NOMO-1 (cell line): Measurements from ENCODE around the gene PLA2G4E.

Source experiments
- DNase-seq, 2 experiments: peaks; one replicate each; lab custom pipeline; 2025; ENCODE audit not compliant: unreplicated experiment in 2 of 2; lab: John Stamatoyannopoulos, UW

Gene PLA2G4E

DNA sequence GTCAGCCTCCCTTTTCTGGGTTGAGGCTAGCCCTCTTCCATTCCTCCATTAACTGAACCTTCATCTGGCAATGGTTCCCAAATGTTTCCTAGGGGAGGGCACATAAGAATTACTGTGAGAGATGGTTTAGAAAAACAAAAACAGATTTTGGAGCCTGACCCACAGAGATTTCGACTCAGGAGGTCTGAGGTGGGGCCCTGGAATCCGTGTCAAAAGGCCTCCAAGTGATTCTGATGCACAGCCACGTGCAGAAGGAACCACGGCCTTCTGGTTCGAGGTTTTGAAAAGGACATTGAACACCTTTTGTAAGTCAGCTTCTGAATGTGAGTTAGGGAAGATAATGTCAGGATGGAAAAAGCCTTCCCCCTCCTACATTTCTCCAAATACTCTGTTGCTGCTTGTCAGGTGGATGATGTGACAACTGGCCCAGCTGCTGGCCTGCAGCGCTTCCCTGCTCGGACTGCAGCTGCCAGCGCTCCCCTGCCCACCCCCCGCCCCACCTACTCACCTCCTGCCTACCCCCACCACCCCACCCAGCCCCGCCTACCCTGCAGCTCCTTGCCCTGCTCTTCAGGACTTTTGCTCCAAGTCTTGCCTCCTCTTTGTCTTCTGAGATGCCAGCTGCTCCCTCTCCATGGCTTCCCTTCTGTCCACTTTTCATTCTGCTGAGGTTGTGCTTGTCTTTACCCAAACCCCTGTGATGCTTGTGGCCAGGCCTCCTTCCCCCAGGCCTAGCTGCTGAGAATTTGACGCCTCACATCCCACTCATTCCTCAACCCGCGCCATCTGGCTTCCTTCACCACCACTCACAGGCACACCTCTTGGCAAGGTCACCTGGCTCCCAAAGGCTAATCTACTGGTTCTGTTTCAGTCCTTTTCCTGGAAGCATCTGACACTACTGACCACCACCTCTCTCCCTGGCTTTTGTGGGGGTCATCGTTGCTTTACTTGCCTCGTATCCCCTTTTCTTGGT is 55.1 kb downstream of the PLA2G4E start:
- DNase-seq = no peak

DNA sequence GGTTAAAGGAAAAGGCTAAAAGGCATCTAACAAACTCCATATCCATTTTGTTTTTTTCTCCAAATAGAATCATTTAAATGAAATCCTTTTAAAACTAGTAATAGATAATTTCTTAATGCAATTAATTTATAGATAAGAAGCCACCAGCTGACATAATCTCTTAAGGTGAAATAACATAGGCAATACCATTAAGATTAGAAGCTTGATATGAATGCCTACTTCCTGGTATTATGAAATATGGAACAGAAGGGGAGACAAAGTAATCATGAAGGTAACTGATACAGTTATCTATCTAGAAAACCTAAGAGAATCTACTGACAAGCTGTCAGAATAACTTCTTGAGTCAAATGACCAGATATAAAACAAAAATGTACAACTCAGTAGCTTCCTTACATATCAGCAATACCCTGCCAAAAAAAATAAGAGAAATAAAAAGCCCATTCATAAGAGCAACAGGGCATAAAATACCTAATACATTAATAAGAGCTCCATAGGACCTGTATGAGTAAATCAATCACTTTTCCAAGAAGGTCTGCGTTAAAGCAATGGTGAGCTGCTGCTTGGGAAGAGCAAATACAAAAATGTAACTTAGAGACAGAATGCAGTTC is 59.1 kb downstream of the PLA2G4E start:
- DNase-seq = no peak

DNA sequence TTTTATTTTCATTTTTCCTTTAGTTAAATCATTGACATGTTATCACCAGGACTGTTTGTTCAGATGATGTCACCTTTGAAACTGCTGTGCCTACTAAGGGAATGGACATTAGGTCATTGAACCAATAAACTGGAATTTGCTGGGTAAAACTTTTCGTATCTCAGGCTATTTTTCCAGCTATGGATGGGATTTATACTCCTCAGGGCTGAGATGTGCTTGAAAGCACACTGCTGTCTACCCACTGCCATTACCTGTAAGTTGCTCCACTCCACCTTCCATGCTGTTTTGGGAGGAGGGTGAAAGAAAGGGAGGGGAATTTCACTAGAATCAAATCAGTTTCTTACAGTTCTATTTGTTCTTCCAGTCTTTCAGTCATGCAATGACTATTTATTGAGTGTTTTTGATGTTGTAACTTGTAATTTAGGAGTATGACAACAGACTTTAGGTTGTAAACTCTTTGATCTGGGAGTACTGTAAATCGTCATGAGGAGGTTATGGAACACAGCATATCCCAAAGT is 59.8 kb downstream of the PLA2G4E start:
- no peak for DNase-seq

DNA sequence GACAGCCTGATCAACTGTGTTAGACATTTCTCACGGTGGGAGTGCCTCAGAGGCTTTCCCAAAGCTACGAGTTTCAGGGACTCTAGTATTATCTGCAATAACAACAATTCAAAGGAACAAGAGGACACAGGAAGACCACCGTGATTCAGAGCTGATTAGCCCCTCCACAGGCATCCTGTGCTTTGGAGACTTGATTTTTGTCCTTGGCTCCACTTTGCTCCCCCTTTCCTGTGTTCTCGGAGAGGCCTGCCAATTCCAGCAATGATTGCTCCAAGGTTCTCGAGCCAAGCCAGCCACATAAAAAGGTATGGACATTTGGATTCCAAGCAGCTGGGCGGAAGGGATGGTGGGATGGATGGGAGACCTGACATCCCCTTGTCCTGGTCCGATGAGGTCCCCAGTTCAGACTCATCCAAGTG is 62.8 kb downstream of the PLA2G4E start:
- DNase-seq = no peak

DNA sequence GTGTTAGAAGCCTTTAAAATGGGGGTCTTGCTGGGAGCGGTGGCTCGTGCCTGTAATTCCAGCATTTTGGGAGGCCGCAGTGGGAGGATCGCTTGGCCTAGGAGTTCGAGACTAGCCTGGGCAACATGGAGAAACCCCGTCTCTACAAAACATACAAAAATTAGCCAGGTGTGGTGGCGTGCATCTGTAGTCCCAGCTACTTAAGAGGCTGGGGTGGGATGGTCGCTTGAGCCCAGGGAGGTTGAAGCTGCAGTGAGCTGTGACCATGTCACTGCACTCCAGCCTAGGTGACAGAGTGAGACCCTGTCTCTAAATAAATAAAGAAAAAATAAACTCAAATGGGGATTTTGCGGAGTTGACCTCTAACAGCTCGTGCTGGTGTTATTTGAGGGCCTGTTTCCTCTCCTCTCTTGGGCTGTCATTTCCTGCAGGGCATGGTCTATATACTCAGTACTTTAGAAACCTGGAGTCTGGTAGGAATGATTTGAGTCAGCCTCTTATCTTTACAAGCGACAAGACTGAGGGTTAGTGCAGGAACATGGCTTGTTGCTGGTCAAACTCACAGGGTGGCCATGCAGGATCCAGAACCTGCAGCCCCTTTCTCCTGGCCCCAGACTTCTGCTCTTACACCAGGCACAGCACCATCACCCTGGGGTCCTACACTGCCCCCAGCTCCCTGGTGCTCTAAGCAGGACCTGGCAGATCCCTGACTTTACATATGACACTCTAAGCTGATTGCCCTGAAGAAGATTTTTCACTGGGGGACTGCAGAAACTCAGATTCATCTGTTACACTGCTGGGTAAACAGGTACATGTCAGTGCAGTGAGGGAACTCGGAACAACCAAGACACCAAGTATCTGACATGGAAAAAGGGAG is 63.6 kb downstream of the PLA2G4E start:
- DNase-seq = no peak

DNA sequence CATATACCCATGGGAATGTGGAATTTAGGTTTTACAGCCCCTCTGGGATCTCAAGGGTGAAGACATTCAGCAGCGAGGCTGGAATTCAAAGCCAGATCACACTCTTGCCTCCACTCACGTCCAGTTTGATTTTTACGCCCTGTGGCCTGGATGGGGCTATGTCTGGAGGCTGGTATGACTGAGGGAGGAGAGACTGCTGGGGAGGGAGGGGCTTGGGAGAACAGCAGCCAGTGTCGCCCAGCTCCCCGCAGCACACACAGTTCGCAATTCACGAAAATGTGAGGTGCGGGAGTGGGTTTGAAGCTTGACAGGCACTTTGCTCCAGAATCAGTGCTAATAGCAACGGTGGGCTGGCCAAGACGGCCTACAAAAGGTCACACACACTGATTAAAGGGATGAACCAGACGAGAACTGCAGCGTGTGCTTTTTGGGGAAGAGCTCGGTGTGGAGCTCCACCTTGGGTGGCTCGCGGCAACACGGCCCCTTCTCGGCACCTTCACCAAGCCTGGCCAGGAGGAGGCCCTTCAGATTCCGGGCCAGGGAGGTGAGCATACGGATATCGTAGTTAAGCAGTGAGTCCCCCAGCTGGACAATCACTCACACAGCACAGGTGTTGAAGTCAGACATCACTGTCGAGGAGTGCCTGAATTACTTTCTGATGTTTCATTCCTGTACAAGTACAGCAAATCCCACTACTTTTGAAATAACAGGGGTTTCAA is 64.9 kb downstream of the PLA2G4E start:
- DNase-seq = no peak

DNA sequence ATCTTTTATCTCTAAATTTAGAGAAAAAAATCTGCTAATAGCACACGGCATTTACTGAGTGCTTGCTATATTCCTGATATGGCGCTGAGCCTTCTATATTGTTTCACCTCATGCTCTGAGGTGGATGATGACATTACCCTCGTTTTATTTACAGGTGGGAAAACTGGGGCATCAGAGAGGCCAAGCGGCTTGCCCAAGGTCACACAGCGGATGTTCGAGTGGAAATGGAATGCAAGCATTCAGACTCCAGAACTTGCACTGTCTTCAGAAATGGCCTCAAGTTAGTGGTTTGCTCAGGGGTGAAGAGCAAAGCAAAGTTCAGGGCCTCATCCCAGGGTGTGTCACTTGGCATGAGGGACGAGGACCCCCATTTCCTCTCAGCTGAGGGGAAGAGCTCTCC is 65.7 kb downstream of the PLA2G4E start:
- no peak for DNase-seq

DNA sequence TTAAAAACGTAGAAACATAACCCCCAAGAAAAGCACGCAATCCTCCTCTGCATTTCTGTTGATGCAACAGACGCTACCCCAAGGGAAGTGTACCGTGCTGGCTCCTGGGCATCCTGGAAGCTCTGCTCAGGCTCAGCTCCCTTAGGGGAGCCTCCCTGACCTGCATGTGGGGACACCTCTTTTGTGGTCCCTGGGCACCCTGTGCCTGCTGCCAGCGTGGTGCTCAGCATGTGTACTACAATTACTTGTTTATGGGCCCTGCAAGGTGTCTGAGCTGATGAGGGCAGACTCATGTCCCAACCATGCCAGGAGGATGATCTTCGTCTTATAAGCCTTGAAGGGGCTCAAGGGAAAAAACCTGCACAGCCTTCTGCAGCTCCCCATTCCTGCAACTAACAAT is 66.8 kb downstream of the PLA2G4E start:
- DNase-seq = no peak

DNA sequence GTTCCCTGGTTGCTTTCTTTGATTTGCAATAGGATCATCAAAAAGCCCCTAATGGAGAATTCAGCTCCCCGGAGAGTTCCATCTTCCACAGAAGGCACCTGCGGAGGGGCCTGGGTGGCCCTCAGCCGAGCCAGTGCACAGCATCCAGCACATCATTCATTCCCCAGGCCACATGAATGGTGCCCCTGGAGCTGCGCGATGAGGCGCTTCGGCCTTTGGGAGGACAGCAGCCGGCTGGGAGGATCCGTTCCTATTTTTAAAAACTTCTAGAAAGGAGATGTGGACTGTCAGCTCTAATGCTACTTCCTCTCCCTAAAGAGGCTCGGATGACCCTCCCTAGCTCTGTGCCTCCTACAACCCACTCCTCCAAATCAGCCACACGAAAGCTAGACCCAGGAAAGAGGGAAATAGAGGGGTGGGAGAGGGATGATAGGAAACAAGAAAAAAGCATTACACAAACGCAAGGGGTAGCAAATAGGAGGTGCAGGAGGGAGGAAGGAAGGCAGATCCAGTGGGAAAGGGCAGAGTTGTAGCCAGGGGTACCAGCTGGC is 68.8 kb downstream of the PLA2G4E start:
- no peak for DNase-seq

DNA sequence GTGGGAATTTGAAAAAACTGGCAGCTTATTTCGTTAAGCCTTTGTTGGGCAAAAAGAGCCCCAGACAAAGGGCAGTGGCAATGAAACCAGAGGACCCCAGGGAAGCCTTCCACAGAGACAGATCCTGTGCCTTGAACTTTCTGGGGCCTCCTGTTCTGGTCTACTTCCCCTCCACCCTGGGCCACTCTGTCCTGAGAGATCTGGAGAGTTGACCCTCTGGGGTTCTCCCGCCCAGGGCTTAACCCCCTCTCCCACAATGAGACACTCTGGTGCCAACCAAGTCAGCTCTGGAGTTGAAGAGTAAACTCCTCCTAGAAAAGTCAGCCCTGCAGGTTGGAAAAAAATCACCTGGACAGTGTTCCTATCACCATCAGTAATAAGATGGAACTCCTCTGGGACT is 69.3 kb downstream of the PLA2G4E start:
- no peak for DNase-seq

DNA sequence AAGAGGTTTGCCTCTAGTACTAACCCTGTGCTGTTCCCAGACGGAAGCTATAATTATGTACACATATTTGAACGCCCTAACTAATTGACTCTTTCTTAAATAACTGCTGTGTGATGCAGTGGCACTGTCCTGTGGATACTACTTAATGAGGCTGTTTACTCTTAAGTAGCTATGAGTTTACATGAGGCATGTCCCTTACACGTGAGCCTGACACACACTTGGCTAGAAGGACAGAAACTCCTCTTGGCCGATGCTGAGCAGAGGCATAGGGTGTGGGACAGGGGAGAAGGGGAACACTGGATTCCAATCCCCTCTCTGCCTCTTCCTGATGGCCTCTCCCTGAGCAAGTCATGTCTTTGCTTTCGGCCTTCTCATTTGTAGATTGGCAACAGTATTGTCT is 70.4 kb downstream of the PLA2G4E start:
- no peak for DNase-seq

DNA sequence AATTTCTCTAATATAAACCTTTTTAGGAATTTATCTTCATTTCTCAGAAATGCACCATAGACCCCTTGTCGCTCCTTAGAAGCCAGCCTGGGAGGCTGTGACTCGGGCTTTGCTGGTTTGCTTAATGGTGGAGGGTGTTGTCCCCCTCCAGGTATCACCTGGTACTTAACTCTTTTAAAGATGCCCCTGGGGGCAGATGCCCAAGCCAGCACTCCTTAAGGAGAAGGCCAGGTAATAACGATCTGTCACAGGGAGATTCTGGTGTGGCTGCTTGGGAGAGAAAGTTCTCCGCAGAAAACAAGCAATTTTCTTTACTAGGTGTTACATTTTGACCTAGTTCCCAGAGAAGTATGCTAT is 70.7 kb downstream of the PLA2G4E start:
- DNase-seq = no peak

DNA sequence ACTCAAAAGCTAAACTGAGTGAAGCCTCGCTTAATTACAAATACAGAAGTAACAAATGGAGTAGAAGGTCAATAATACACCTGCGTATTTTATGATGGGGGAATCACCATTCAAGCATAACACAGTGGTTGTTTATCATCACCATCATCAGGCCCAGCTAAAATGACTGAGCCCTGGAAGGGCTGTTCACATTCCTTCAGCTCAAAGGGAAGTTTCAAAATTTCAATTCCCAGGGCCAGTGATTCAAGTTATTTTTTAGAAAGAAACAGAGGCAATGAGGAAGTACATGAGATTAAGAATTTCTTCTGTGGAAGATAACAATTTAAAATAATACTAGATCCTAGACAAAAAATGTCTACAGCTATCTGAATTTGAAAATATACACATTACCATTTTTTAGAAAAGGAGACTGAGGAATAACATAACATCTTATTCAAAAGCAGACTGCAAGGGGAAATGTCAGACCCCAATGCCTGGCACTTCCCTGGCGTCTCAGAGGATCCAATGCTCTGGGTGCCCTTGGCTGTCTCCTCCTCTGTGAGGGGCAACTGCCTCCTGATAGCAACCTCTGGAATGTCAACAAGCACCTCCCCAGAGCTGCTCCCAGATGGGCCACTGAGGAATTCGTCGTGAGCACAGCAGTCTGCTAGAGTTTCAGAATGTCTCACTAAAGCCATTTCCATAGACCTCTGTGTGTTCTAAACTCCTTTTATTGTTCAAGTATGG is 71.3 kb downstream of the PLA2G4E start:
- DNase-seq = no peak

DNA sequence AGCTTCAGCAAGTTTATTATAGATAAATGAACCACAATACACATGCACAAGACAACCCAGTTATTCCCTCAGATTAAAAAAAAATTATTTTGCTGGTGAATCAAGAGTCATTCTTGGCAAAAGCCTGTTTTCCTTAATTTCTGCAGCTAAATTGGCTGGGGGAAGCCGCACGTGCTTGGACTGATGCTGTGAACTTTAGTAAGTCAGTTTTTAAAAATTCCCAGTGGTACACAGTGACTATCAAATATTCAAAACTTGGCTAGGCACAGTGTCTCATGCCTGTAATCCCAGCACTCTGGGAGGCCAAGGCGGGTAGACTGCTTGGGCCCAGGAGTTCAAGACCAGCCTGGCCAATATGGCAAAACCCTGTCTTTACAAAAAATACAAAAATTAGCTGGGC is 72.4 kb downstream of the PLA2G4E start:
- no peak for DNase-seq

DNA sequence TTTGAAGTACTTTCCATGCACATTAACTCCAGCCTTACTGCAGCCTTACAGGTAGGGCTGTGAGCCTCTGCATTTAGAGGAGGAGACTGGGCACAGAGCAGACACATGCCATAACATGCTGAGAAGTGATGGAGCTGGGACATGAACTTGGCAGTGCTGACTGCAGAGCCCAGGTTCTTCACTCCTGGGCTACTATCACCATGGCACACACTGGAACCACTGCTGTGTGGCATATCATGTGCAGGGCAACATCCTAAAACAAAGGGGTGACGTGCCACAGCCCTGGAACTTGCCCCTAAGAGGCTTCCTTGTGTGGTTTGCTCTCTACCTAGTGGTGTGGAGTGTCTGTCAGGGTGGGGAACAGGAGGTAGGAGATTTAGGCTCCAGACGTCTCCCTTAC is 73.9 kb downstream of the PLA2G4E start:
- DNase-seq = no peak

DNA sequence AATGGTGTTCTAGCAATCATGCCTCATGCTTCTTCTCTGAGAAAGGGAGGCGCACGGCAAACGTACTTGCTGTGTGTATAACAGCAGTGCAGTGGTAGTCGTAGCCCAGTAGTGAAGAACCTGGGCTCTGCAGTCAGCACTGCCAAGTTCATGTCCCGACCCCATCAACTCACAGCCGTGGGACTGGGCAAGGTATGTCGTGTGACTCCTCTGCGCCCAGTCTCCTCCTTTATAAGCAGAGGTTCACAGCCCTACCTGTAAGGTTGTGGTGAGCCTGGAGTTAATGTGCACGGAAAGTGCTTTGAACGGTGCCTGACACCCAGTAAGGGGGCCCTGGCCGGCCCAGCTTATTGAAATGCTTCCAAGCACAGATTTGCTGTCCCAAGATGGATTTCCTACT is 75.1 kb downstream of the PLA2G4E start:
- DNase-seq = no peak

DNA sequence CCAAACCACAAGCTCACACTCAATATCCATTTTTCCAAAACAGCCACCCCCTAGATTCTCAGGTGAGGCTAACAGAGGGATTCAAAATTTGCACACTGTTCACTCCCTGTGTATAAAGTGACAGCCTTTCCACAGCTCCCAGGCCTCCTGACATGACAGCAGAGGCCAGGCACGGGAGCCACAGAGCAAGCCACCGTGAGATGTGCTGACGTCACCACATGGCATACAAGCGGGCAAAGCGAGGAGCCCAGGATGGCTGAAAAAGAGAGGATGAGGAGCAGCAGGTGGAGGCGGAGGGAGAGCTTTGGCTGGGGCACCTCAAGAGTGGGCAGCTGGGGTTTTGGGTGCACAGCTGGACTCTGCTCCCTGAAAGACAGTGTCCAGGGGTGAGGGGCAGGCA is 75.6 kb downstream of the PLA2G4E start:
- DNase-seq = no peak

DNA sequence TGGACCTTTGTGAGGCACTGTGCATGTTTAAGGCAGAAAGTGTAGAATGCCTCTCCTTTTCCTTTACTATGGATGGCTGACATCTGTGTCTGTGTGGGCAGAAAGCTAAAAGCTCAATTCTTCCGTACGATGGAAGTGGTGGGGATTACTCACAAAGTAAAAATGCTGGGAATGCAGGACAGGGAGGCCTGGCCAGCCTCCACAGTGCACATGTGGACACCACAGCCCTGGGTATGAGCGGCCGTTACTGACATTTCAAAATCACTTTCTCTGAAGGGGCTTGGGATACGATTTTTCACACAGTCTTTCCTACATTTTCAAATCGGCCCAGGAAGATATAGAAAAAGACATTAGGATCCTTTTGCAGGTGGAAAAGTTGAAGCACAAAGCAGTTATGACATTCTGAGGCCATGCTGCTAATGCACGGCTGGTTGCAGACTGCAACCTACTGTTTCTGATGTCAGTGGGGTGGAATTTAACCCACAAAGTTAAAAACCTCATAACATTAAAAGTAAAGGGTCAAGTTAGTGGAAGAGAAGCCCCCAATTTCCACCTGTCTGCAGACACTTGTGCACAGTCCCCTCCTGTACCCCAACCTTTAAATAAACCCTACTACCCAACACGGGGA is 76.4 kb downstream of the PLA2G4E start:
- no peak for DNase-seq
